MCF 10A (cell line): ENCODE measurements around the gene ATP1B3. TPM values are rescaled to one million over a fixed set of nuclear protein-coding genes. Genes with fewer than 3 reads are reported as not detected.
A peak's percentile ranks its signal among the peaks of the same experiment; 100 is the strongest.

Source experiments
- BruUV-seq: library from RNA; stranded (reverse); fragments of 400-500 nt; replicated peaks from 2 replicates; lab custom pipeline; 2021; lab: Mats Ljungman, UMichigan
- CTCF ChIA-PET: fragments of 300-600 bp; sonication (Branson Sonifier 250); formaldehyde crosslinking; extraction: SDS; loops from one replicate; lab custom pipeline; 2021; ENCODE audit warnings: antibody characterized with exemption, inconsistent platforms; lab: Yijun Ruan, JAX
- POLR2A ChIA-PET: fragments of 300-600, 350-650 bp; sonication (Branson Sonifier 250); formaldehyde crosslinking; extraction: SDS; loops from one replicate; lab custom pipeline; 2020; ENCODE audit warnings: antibody characterized with exemption, inconsistent platforms; lab: Yijun Ruan, JAX
- DNase-seq: peaks from one replicate; pipeline ENCODE4 v3.0.0-alpha.2; 2018; ENCODE audit not compliant: unreplicated experiment
- H3K27ac Mint-ChIP-seq: one replicate; pipeline ENCODE4 v1.8.0; 2022; ENCODE audit warnings: mild to moderate bottlenecking, low read depth, mixed read lengths; ENCODE audit not compliant: unreplicated experiment
- H3K27me3 Mint-ChIP-seq: one replicate; pipeline ENCODE4 v1.8.0; 2022; ENCODE audit warnings: mixed read lengths; ENCODE audit not compliant: insufficient read depth, unreplicated experiment
- H3K36me3 Mint-ChIP-seq: one replicate; pipeline ENCODE4 v1.8.0; 2022; ENCODE audit warnings: mild to moderate bottlenecking, moderate library complexity, mixed read lengths; ENCODE audit not compliant: insufficient read depth, unreplicated experiment
- H3K4me1 Mint-ChIP-seq: one replicate; pipeline ENCODE4 v1.8.0; 2022; ENCODE audit warnings: mixed read lengths; ENCODE audit not compliant: insufficient read depth, unreplicated experiment
- H3K4me3 Mint-ChIP-seq: one replicate; pipeline ENCODE4 v1.8.0; 2022; ENCODE audit warnings: mild to moderate bottlenecking, moderate library complexity, mixed read lengths; ENCODE audit not compliant: unreplicated experiment
- H3K9me3 Mint-ChIP-seq: one replicate; pipeline ENCODE4 v1.8.0; 2022; ENCODE audit warnings: mixed read lengths; ENCODE audit not compliant: unreplicated experiment
- CTCF ChIP-seq: fragments of 200-600 bp; IDR thresholded peaks from one replicate; pipeline ENCODE4 v1.8.0; 2022; ENCODE audit warnings: antibody characterized with exemption, mild to moderate bottlenecking; ENCODE audit not compliant: unreplicated experiment
- intact Hi-C: fragments of 100-400 bp; cut with micrococcal nuclease; formaldehyde crosslinking; loops from 2 replicates; pipeline ENCODE4 v1.14.1; 2022
- total RNA-seq: library from RNA; stranded (reverse); gene quantifications from 2 replicates; pipeline ENCODE4 v1.2.3, GENCODE V29; 2022

ATP1B3 gene
- total RNA-seq, 1 experiment from 2014 or later: 99.9 TPM

- CTCF ChIA-PET: interaction anchor here (0.6 to 1.0 kb wide), 3 partner anchors 12 to 355 kb away, joined by 3 read pairs; no protein-coding TSS in a partner anchor
- POLR2A ChIA-PET: interaction anchor here (0.6 to 1.6 kb wide), 5 partner anchors 8 to 355 kb away, joined by 3 to 5 read pairs (median 4); no protein-coding TSS in a partner anchor
- intact Hi-C loops: no loop called here
- Mint-ChIP-seq H3K9me3 (no peaks in the 10 kb centered on the region), H3K27ac (peak overlapping the region; percentile 71), H3K27me3 (no peaks in the 10 kb centered on the region), H3K36me3 (peaks cover 66% of the 10 kb centered on the region), H3K4me3 (no peak overlapping the region), H3K4me1 (no peaks in the 10 kb centered on the region)
- no peak for DNase-seq
- BruUV-seq: no TSS peak
- no peak for TF ChIP-seq CTCF
These were observed 52.3 kb downstream of the ATP1B3 start for GRCh38 chr3:141928631-141929270.

GRCh38 chr3:141929341-141929995 lies 53.0 kb downstream of the ATP1B3 start:
- POLR2A ChIA-PET: interaction anchor here (0.6 to 1.6 kb wide), 5 partner anchors 8 to 354 kb away, joined by 3 to 5 read pairs (median 4); no protein-coding TSS in a partner anchor
- intact Hi-C loops: no loop called here
- H3K36me3 Mint-ChIP-seq: peaks cover 59% of the 10 kb centered on the region
- no peaks in the 10 kb centered on the region for H3K27me3 Mint-ChIP-seq
- H3K4me1 Mint-ChIP-seq: no peaks in the 10 kb centered on the region
- H3K27ac Mint-ChIP-seq: no peak overlapping the region
- TF ChIP-seq CTCF: no peak
- no peaks in the 10 kb centered on the region for H3K9me3 Mint-ChIP-seq
- no TSS peak for BruUV-seq
- no peak for DNase-seq
- H3K4me3 Mint-ChIP-seq: no peak overlapping the region
- CTCF ChIA-PET: no interaction called here

- Mint-ChIP-seq H3K27me3 (no peaks in the 10 kb centered on the region), H3K4me3 (no peak overlapping the region), H3K36me3 (peaks cover 45% of the 10 kb centered on the region), H3K9me3 (no peaks in the 10 kb centered on the region), H3K4me1 (no peaks in the 10 kb centered on the region), H3K27ac (no peak overlapping the region)
- BruUV-seq: no TSS peak
- ChIA-PET POLR2A (interaction anchor here (1.2 to 1.3 kb wide), 2 partner anchors 10 to 11 kb away, joined by 3 to 4 read pairs; no protein-coding TSS in a partner anchor), CTCF (interaction anchor here (1.2 kb wide), 1 partner anchor 192 kb away, joined by 4 read pairs; the partner anchor contains the start of gene RNF7)
- DNase-seq: no peak
- no peak for TF ChIP-seq CTCF
- intact Hi-C loops: no loop called here
These were observed 54.4 kb downstream of the ATP1B3 start for GRCh38 chr3:141930801-141931200.
